Activated naive CD4-positive, alpha-beta T cell (primary cell): ENCODE data around the gene DENND1A.
A peak's percentile ranks its signal among the peaks of the same experiment; 100 is the strongest.

Experiments used
- DNase-seq, 4 experiments: peaks; one replicate each; lab custom pipeline; 2025; lab: John Stamatoyannopoulos, UW

The DENND1A gene

DNA sequence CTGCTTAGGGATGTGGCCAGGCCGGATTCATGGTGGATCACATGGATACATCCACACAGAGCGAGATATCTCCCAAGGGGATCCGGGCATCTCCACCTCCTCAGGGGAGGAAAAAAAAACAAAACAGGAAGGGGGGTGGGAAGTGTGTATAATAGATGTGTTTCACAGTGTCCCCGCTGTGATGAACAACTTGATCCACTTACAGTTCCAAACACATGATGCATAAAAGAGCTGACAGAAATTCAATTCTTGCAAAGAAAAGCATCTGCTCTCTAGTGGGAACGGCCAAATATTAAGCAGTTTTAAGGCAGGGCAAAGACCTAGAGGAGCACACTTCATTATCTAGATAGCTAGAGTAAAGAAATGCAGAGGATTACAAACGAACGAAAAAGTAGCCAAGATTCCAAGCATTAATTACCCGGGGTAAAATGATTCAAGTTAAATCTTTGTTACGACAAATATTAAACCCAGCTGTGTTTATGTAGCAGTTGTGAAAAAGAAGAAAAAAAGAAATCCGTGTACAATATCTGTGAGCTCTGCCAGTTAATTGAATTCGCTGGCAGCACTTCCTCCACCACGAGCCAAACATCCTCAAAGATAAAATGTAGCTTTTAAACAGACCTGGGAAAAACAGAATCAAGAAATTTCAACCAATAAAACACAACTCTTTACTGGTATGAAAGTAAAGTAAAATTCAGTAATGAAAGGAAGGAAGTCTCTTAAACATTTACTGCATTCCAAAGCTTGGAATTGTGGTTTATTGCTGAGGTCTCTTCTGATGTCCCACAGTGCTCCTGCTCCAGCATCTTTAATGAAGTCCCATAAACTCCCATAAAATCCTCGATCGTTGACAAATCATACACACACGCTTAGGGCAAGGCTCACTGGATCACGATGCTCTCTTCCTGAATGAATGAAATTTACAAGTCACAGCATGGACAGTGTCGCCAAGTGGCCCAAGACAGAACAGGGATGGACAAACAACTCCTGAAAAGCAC, 360.9 kb downstream of the DENND1A start:
- DNase-seq, result no peak

DNA sequence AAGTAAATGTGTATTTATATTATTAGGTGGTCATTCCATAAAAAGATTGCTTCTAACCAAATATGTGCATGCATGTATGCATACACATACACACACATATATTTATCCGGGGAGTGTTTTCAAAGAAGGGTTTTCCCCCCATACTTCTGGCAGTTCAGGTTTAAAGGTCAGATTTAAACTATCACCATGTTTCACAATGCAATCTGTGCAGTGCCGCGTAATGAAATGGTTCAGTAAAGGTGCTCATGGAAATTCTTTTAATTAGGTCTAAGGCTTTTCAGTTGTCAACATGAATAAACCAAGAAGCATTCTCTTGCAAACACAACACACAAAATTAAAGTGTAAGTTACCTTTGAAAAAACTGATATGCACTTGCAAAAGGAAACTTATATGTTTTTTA, 362.9 kb downstream of the DENND1A start:
- no peak for DNase-seq

DNA sequence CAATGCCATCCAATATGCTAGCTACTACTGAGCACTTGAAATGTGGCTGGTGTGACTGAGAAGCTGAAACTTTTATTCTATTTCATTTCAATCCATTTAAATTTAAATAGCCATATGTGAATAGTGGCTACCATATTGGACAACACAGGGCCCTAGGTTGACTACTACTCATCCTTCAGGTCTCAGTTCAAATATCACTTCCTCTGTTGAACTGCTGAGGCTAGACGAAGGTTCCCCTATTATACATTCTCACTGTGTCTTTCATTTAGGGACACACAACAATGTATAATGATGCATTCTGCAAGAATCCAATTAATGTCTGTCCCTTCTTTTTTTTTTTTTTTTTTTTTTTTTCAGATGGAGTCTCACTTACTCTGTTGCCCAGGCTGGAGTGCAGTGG, 365.3 kb downstream of the DENND1A start:
- no peak for DNase-seq

DNA sequence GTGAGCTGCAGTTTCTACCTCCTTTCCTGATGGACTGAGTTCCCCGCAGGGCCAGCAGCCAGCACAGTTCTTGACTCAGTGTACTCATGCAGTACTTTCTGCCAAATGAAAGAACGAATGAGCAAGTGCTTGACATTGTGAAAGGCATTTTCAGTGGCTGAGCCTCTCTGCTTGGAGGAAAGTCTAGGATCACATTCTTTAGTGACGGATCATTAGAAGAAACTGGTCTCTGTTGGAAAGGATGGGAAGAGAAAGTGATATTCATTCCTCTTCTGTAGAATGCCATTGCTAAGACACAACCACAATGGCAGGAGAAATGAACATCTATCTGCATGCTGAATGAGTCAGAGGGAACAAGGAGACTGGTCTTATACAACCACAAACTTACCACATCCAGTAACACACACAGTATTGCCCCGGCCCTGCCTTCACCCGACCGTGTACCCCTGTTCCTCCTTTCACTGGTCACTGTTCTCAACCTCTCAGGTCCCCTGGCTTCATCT, 367.0 kb downstream of the DENND1A start:
- no peak for DNase-seq

DNA sequence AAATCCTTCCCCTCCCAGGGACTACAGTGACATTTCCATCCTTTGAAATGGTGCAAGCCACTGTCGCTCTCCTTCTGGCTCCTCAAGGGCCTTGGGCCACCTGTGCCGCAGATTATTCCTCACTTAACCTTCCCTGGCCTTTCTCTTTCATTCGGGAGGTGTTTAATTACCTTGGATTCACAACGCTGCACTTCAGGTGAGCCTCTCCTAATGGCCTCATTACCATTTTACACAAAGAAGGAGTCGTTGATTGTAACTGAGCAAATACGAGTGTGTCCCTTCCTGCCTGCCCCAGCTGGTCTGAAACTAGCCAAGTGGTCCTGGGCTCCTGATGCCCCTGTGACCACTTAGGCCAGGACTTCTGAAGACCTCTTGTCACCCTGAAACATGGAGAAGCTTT, 368.9 kb downstream of the DENND1A start:
- no peak for DNase-seq

DNA sequence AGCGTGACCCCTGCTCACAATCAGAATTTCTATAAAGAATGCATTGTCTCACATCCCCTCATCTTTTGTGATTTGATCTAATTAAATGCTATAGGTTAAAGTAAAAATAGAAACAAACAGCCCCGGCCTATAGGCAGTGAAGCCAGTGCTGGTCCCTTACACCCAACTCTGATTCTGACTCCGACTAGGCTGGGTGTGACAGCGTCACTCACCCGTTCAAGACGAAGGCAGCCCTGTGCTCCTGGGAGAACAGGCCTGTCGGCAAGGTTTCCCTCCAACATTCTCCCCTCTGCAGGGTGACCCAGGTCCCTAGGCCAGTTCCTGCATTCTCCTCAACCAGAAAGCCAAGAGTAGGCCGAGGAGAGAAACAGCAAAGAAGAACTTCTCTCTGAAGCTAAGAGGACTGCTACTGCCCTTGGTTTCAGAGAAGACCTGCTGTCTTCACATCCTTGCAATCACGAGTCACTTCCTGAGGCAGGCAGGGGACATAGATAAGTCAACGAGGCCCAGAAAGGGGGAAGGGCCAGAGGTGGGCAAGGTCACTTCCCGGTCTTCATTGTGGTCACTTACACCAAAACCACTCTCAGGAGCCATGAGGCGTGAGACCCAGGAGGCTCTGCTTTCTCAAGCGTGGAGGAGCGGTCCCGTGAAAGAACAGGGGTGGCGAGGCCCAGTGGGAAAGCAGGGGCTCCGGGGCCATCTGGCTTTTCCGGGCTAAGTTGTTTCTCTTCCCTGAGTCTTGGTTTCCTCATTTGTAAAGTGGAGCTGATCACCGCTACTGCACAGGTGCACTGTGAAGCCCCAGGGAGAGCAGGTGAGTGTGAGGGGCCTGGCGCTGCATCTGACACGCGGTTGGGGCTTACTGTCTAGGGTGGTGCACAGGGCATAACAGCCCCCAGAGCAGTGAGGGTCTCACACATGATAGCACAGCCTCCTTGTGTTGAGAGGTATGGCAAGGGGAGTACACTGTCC, 373.2 kb downstream of the DENND1A start:
- no peak for DNase-seq

DNA sequence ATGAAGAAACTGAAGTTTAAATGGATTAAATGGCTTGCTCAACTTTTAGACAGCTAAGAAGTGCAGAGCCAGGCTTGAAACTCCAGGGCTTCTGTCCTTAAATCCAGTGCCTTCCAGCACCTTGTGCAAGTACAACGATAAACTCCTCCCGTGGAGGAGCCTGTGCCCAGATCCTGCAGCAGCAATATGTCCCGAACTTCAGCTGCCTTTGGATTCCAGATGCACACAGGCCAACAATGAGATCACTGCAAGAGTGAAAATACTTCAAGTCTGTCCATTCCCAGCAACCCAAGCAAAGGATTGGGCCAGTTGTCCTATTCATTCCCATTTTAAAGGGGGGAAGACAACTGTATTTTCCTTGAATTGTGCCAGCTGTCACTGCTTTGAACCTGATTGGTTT, 374.3 kb downstream of the DENND1A start:
- no peak for DNase-seq

DNA sequence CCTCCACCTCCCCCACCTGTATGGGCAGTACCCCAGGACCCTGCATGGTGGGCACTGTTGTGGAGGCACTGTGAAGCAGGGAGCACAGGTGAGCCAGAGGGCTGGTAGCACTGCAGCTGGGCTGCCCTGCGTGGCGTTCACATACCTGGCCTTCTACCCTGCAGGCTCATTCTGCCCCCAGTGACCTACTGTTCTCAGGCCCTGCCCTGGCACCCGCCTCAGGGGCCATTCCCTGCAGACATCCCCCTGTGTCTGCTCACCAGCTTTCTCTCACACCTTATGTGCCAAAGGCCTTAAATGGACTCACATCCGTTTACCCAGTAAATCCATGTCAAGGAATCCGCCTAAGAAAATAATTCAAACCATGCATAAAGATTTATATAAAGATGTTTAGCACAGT, 377.4 kb downstream of the DENND1A start:
- DNase-seq, result no peak

DNA sequence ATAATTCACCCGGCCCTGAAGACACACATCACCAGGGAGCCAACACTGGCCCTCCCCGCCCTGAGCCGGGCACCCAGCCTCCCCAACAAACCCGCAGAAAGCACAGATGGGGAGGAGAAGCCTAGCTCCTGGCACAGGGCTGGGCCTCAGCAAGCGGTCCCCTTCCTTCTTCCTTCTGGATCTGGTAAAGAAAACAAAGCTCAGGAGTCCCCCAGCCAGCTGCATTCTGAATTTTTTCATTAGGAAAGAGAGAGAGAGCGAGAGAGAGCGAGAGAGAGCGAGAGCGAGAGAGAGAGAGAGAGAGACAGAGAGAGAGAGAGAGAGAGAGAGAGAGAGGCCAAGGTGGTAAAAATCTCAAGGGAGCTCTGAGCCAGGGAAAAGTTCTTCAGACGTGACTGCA, 378.2 kb downstream of the DENND1A start:
- DNase-seq, result no peak

DNA sequence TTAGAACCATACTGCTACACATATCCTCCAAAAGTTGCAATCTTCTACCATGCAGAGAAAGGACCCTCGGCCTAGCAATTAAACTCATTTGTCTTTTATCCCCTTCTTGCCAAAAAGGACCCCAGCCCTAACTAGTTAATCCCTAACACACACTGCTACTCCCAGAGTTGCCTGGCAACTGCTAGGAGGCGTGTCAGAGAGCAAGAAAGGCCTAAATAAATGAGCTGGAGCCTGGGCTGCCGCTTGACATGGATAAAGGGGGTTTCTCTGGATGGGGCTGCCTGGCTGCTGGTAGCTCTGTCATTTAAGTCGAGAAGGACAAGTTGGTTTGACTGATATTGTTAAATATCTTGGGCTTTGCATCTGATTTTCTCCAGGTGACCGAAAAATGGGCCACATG, 379.1 kb downstream of the DENND1A start:
- no peak for DNase-seq

DNA sequence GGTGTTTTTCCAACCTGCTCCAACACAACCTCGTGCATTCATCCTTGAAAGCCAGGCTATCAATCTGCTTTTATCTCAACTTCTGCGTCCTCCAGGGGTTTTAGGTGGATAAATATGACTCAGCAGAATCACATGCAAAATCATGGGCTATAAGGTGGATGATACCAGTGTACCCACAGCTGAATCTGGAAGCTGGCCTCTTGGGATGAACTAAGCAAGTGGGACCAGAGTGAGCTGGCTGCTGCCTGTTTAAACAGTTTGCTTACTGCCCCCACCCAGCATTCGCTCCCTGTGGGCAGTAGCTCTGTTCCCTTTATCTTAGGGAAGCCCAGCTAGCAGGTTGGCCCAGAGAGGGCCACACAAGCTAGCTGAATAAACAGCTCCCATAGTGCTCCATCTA, 379.9 kb downstream of the DENND1A start:
- DNase-seq, result no peak

DNA sequence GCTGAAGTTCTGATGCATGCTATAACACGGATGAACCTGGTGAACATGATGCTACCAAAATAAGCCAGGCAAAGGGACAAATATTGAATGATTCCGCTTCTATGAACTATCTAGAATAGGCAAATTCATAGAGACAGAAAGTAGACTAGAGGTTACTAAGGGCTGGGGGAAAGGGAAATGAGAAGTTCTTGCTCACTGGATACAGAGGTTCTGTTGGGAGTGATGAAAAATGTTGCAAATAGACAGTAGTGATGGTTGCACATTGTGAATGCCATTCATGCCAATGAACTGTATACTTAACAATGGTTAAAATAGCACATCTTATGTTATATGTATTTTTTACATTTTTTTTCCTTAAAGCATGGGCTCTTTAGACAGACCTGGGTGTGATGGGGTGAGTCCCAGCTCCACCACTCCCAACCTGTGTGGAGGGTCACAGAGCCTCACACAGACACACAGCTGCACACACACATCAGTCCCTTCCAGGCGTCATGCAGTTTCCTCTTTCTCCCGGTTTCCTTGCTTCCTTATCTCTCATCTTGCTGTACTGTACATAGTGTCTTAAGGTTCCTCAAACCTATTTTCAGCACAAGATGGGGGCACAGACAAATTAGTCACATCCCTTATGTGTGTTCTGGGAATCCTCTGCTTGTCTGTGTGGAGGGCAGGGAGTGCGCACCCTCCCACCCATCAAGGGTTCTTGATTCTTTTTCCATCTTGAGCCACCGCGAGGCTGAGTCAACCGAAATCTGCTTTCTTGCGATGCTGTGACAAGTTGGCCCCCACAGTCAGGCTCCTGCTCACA, 381.0 kb downstream of the DENND1A start:
- DNase-seq, result peak in 1 of 4 experiments; percentile 17

DNA sequence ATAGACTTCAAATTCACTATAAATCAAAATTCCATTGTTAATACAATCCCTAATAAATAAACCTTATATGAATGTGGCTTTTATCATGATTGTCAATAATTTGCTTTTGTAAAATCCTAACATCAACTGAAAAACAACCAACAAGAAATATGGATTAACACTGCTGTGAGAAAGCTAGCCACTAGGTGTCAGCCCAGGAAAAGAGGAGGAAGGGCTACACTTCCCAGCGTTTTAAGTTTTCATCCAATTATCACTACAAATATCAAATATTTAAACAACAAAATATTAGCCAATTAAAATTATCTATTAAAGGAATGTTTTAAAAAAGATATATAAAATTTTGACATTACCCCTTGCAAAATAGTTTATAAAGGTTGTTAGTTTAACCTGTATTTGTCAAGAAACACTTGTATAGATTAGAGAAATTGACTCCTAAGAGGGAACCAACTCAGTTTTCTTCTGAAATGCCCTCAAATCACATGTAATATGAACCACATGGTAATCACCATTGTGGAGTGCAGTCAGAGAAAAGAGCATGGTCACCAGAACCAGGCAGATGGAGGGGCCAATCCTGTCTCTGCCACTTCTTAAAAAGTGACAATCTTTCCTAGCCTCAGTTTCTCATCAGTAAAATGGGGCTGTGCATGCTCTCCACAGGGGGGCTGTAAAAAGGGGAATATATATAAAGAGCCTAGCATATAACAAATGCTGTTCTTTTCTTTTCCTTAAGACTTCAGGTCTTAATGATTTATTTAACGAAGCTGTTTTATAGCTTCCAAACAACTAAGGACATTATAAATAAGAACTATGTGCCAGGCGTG, 385.7 kb downstream of the DENND1A start:
- no peak for DNase-seq

DNA sequence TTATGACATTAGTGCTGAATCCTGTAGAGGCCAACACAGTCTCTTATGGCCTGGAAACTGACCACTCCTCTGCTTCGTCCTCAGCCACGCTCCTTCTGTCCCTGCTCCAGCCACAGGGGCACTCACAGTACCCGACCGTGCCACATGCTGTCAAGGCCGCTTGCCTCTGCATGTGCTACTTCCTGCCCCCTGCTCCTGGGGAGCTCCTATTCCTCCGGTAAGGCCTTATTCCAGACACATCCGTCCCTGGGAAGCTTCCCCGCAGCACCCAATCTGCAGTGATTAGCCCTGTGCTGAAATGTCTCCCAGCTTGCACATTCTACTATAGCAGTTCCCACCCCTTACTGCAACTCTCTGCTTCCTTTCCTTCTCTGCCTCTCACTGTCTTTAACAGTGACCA, 386.4 kb downstream of the DENND1A start:
- DNase-seq, result no peak

DNA sequence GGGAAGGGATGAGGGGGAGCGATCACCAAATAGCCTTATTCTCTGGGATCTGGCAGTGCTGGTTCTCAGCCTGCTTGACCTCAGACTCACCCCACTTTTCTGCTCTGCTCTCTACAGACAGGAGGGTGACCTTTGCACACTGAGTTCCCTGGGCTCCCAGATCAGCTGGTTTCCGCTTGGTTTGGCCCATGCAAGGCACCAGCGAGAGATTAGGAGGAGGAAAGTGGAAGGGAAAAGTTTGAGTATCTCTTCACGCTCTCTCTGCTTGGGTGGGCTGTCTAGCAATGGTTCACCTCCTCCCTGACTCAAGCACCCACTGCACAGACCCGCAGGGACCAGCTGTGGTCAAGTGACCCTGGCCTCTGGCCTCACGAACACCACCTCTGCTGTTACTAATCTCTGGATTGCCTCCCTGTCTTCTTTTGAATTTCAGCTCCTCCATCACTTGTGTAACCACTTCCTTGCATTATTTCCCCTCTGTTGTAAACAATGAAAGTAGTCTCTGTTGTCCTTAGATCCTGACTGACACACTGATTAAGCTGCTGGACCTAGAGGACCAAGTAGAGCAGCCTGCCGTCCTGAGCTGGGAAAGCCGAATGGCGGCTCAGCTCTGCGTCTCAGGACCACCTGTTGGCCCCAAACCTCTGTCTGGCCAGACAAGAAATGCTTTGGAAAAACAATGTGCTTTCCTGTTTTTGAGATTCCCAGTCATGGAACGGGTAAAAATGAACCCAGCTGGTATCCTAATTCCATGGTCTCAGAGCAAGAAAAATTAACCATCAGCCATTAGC, 387.3 kb downstream of the DENND1A start:
- no peak for DNase-seq

DNA sequence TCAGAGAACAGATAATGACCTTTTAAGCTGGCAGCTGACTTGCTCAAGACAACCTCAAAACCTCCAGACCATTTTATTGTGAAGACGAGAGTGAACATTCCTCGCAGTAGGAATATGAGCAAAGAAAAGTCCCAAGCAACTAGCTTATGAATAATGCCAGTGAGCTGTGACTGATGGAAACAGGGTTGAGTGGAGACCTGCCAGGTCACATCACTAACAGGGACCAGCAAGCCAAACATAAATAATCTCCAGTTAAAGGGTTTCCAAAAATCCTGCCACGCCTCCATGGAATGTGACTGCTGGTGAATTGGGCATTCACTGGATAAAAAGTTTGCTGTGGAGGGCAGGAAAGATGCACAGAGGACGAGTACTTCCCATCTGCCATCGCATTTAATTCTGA, 388.5 kb downstream of the DENND1A start:
- no peak for DNase-seq

DNA sequence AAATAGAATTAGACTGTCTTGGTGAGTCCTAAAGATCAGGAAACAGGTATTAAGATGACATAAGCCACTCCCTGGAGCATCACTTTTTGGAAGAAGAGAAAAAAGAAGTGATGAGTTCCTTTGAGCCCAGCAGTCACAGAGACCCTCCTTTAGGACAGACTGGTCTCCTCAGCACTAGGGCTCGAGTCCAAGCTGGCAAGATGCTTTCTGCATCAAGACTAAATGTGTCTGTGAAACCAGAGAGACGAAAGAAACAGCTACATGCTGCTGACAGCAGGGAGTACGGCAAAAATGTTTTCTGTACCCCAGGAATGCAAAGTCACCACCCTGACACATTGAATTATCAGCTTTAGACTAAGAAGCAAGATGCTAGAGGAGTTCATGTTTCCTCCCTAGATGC, 389.5 kb downstream of the DENND1A start:
- no peak for DNase-seq

DNA sequence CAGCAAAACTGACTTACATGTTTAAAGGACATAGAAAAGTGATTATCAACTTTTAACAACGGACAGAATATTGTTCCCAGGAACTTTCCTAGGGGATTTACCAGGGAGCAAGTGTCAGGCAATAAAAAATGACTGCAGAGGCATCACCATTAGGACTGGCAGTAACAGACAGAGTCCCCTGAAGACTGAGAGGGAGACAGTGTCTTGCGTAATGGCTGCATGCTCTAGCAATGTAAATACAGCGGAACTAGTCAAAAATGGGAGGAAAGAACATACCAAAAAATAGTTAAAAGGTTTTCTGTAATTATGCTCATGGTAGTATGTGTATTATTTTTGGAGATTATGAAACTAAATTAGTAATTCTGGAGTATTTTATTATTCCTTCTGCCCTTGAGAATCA, 392.1 kb downstream of the DENND1A start:
- no peak for DNase-seq

DNA sequence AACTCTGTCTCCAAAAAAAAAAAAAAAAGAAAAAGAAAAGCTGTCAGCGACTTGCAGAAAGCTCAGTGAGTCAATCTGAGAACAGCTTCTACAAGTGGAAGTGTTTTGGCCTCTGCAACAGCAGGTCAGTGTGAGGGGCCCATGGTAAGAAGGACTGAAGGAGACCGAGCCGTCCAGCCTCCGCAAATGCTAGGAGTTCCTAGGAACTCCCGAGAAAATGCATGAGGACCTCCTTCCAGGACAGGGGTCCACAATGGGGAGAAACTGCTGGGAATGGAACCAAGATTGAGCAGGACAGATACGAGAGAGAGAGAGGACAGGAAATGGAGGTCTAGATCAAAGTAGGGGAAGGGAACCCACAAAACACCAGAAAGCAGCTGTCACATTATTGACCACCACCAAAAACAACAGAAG, 393.5 kb downstream of the DENND1A start:
- DNase-seq, result no peak

DNA sequence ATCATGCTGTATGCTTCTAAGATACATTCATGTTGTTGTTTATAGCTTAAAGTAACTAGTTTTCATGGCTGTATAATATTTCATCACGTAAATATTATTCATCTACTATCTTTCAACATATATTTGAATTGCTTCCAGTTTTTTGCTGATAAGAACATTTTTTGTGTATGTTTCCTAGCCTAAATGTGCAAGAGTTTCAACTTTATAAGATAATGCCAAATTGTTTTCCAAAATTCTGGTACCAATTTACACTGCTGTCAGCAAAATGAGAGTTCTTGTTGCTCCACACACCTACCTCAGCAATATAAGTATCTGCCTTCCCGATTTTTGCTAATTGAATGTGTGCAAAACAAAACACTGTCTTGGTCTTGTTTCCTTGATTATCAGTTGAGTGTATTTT, 395.6 kb downstream of the DENND1A start:
- DNase-seq, result no peak
